Measurements from ENCODE around the gene HGFAC.
A peak's percentile ranks its signal among the peaks of the same experiment; 100 is the strongest.

Gene HGFAC

DNA sequence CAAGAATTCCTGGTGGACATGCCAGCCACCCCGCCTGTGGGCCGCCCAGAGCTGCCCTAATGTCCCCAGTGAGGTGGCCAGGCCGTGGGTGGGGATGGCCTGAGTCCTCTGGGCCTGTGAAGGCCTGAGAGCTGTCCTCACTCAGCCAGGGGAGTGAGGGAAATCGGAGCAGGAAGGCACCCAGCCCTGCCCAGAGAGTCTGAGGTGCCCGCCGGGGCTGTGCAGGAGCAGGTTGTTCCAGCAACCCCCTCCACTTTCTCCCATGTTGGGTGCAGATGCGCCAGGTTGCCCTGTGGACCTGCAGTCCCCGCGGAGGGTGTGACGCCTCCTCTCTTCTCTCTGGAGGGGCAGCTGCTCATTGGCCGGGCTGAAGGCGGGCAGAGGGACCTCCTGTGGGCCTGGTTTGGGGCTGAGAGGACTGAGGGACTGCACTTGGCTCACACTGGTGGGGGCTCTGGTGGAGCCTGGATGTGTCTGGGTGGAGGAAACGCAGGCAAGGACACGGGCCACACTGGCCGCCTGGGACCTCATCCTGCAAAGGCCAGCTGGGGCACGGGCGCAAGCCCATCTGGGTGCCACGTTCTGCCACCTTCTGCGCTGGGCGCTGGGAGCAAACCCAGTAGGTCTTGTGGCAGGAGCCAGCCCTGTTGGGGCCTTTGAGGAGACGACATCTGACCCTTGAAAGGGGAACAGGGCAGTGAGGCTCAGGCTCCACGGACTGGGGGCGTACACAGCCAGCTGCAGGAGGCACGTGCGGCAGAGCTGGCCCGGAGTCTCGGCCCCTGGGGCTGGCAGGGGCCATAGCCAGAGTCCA lies 35.4 kb downstream of the HGFAC start:
- DNase-seq = no peak

- DNase-seq = no peak
Measured at GRCh38 chr4:3477750-3478430, 36.1 kb downstream of the HGFAC start.

- DNase-seq = no peak
Measured at GRCh38 chr4:3478446-3479357, 36.9 kb downstream of the HGFAC start.

GRCh38 chr4:3479358-3480101 lies 37.8 kb downstream of the HGFAC start:
- DNase-seq = no peak

- DNase-seq = peak; percentile 62
Measured at GRCh38 chr4:3480528-3481112, 38.9 kb downstream of the HGFAC start.

DNA sequence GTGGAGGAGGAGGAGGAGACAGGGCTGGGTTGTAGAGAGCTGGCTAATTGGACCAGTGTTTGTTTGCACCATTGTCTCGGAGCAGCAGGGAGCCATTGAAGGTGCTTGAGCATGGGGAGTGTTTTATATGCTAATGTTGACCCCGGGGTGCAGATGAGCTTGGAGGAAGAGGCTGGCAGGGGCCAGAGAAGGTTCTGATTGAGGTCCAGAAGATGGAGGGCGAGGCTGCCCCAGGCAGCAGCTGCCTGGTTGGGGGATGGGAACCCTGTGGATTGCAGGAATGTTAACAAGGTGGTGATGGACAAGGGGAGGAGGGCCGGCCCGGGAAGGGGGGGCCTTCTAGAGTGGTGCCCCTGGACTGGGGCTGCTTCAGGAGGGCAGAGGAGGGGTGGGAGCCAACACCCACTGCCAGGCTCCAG lies 39.4 kb downstream of the HGFAC start:
- DNase-seq = no peak

GRCh38 chr4:3481783-3482393 lies 40.1 kb downstream of the HGFAC start:
- DNase-seq = no peak

GRCh38 chr4:3482707-3483106 lies 40.9 kb downstream of the HGFAC start:
- DNase-seq = no peak

DNA sequence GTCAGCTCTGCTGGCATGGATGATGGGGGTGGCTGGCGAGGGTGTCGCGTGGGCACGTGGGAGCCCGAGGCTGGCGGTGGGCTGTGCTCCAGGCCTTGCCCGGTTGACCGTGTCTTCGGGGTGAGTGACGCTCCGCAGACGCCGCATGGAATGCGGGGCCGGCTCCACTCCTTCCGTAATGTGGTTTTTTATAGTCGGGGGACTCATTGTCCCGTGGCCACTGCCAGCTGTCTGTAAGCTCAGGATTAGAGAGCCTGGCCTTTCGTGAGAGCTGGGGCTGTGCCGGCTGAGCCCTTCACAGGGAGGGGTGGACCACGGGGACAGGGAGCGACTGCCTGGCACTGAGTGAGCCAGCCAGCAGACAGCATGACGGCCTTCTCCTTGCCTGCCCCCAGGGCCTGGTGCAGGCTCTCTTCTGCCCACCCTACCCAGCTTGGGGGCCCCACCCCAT lies 41.7 kb downstream of the HGFAC start:
- no peak for DNase-seq

DNA sequence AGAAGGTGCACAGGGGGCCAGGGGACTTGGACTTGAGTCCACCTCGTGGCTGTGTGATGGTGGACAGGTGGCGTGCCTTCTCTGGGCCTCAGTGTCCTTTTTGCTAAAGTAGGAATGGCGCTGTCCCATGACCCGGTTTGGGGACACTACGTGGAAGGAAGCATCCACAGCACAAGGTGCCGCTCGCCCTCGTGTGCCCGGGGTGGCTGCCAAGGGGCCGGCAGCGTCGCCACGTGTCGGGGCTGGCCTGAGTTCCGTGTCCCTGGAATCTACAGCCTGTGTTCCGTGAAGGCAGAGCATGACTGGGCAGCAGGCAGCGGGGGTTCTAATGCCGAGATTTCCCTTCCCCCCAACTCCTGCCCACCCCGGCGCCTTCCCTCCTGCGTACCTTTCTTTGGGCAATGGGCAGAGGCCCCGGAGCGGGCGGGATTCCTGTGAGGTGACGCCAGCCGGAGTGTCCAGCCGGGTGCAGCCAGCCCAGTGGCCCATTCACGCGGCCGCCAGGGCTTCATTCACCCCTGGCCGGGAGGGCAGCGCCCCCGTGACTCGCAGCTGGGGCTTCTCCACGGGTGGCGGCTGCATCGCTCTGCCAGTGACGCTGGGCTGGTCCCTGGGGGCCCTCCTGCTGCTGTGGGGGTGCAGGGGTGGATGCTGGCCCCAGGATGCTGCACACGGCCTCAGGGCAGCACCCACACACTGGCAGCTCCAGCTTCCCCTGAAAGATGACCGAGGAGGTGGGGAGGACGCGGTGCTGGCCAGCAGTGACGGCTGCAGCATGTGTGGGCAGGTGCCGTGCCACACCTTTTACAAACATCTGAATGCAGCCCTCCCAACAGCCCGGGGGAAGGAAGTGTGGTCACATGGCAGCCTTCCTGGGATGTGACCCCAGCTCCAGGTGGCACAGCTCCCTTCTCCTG lies 42.5 kb downstream of the HGFAC start:
- DNase-seq = no peak

- DNase-seq = no peak
Measured at GRCh38 chr4:3485011-3485791, 43.4 kb downstream of the HGFAC start.

GRCh38 chr4:3485886-3486540 lies 44.2 kb downstream of the HGFAC start:
- no peak for DNase-seq

DNA sequence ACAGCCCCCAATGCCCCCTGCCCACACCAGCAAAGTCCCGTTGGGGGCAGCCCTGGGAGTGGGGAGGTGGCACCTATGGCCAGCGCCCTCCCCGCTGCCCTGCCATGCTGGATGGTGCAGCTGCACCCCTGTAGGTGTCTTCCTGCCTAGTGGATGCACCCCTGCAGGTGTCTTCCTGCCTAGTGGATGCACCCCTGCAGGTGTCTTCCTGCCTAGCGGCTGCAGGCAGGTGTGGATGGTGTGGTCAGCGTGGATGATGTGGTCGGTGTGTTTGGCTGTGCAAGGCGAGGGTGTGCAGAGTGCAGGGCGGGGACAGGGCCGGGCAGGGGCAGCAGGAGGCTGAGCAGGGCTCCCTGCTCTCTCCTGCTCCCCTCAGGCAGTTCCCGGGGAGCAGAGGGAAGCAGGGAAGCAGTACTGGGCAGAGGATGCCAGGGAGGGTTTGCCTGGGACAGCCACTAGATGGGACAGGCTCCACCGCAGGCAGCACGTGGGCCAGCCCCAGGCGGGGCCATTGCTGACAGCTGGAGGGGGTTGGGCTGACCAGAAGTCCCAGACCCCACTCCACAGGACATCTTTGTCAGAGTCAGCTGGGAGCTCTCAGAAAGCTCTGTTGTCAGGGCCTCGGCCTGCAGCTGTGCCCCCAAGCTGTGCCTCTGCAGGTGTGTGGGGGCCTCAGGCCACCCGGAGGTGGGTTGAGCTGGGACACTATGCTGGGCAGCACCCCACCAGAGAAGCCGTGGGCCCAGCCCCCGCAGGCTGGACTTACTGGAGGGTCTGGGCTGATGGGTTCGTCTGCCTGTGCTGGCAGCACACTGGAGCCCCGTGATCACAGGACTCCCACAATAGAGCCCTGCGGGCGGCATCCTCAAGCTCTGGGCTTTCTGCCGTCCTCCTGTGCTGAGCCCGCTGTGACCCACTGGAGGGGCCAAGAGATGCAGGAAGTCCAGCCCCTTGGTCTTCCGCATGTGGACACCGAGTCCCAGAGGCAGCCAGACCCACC lies 45.1 kb downstream of the HGFAC start:
- DNase-seq = no peak

GRCh38 chr4:3487861-3488260 lies 46.1 kb downstream of the HGFAC start:
- DNase-seq = no peak

DNA sequence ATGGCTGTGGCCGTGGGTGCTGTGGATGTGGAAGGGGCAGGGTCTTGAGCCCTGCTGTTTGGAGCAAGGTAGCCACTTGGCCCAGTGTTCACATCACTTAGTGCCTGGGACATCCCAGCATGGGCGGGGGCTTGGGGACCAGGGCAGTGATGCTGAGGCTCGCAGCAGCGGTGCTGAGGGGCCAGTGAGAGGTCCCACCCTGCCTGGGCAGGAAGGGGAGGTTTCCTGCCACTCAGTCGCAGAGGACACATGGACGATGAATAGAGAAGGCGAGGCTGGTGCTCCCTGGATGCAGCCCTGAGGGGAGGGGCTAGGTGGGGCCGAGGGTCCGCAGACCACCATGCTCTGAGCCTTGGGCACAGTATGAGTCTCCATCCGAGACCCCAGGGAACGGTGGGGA lies 47.1 kb downstream of the HGFAC start:
- DNase-seq = no peak

DNA sequence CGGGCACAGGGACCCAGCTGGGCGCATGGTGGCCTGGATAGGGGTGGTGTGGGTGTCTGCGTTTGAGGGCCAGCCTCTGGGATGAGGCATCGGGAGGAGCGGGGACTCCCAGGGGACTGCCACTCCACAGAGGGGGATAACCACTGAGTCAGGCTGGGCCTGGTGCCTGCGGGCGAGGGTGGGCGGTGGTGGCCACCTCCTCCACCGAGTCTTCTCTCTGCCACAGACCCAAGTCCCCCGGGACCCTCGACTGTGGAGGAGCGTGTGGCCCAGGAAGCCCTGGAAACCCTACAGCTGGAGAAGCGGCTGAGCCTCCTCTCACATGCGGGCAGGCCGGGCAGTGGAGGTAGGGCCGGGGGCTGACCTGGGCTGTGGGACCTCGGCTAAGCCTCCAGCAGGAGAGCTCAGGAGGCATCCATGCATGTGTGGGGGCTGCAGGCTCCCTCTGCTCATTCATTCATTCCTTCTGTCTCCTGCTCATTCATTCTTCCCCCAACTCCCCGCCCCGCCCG lies 47.7 kb downstream of the HGFAC start:
- no peak for DNase-seq

- DNase-seq = no peak
Measured at GRCh38 chr4:3491681-3492405, 50.1 kb downstream of the HGFAC start.

All from effector CD8-positive, alpha-beta T cell (primary cell).